Effector CD4-positive, alpha-beta T cell (primary cell): ENCODE measurements around the gene DMD.

Experiments
- DNase-seq: peaks from one replicate; pipeline ENCODE4 v3.0.0-alpha.2; 2020

Gene DMD

DNA sequence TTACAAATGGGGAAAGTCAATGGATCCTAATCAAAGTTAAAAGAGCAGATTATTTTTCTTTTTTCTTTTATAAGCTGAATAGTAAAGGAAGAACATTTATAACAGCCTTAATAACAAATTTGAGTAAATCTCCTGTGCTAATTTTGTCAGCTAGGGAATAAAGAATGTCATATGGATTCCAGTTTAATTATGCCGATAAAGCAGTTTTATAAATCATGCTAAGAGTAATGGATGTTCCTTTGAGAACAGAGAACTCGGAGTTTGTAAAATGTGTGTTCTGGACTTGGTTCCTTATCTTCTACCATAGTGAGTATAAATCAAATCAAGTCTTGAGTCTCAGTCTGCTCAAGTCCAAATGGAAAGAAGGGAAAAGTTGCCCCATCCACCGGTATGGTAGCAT, 1959.2 kb downstream of the DMD start:
- no peak for DNase-seq

- DNase-seq: no peak
These were observed 1960.0 kb downstream of the DMD start for GRCh38 chrX:31251336-31251735.

- no peak for DNase-seq
These were observed 1965.6 kb downstream of the DMD start for GRCh38 chrX:31245714-31246113.

DNA sequence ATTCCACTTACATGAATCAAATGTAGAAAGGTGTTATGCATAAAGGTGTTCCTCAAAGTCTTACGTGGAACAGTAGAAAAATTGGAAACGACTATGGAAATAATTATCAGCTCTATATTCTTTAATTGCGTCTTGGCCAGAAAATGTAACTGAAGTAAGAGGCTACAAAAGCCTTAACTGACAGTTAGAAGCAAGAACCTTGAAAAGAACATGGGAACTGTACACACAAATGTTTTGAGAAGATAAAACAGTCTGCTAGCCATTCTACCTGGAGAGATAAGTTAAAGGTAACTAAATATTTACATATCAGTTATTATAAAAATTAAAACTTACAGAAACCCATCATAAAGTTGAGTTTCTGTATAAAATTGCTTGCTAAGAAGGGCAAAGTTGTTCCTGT, 1967.5 kb downstream of the DMD start:
- no peak for DNase-seq

DNA sequence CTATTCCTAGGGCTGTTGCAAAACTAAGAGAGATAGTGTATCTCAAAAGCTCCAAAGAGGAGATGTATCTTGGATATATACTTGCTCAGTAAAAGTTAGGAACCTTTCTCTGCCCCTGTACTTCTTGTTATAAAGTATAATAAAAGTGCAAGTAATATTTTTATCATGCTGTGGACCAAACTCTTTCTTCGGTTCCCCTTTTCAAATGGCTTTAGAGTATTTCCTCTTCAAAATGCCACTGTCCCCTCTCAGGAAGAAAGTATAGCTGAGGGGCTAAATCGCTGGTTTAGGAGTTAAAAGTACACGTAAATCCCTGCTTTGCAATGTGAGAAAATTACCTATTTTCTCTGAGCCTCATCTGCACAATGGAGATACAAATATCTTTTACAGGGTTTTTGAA, 1970.4 kb downstream of the DMD start:
- DNase-seq: no peak

GRCh38 chrX:31237189-31237588, 1974.2 kb downstream of the DMD start:
- no peak for DNase-seq

DNA sequence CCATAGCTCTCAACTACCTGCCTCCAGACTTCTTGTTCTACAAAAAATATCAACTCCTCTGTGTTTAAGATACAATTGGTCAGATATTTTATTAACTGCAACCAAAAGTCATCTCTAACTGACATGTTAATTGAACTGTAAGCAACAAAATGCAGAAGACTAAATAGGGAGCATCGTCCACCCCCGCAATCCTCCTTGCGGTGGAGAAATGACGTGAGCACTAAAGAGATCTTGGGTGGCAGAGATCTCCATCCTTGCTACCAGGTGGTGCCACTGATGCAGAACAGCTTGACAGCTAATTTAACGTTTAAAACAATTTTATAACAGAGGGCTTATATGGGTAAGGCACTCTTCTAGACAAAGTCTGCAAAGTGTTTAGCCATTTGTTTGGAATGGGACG, 1975.1 kb downstream of the DMD start:
- no peak for DNase-seq

DNA sequence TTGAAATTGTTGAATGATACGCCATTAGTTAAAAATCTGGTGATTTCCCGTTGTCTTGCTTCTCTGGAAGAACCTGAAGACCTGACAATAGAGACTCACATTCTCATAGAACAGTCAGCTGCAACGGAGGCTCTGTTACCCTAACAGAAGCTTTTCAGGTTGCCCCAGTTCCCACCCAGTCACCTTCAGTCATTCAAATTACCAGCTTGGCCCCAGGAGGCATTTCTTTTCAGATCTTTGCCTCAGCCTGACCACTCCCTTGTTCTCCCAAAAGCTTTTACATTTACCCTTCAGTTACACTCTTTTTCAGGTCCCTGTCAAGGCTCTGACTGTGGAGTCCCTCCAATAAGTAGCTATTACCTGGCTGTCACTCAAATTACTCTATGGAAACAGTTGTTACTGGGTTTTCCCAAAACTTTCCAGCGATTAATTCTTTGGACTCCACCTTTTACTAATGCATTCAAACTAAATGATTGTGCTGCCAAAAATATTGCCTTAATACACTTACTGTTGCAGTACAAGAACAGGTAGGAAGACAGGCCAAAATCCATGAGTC, 1977.3 kb downstream of the DMD start:
- no peak for DNase-seq

DNA sequence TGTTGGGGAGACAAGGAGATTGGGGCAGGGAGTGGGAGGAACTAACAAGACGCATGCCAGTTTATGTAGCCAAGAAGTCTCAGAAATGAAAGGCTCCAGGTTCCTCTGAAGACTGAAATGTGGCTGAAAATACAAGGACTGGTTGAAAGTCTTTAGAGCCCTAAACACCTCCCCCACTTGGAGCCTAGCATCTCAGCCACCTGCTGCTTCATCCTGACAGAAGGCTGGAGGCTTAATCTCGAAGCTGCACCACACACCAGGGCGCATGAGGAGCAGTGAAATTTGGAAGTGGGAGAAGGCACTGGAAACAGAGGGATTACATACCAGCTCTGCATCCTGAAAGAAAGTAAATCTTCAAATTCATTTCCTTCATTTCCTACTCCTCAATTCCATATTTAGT, 1978.8 kb downstream of the DMD start:
- no peak for DNase-seq

DNA sequence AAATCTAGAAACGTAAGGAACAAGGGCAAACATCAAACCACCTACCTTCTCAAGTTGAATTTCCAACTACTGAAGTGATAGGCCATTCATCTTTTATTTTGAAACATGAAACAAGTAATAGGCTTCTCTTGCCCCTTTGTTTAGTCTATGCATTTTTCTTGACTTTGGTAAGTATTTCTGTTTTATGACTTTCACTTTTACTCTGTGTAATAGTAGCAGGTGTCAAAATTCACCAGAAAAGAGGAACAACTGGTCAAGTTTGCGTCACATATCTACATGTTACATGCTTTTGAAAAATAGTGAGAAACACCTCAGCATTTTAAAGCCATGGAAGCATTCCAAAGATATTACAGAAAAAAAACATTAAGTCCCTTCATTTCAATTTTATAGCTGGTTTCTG, 1982.4 kb downstream of the DMD start:
- DNase-seq: no peak

DNA sequence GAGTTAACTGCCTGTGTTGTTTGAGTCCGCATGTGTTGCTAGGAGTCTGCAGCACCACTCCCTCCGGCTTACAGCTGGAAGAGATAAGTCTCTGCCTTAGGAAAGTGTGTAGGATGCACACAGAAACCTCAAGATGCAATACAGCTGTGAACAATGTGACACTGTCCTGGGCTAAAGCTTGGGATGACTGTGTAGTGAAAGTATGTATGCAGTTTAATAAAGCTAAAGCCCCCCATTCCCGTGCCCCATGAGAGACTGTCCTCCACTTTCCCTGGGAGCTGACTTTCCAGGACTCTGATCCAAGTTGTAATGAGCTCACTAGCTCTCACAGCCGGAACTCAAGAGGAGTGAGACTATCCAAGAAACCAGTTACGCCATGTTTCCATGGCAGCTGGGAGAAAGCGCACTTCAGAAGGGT, 1982.9 kb downstream of the DMD start:
- DNase-seq: no peak

DNA sequence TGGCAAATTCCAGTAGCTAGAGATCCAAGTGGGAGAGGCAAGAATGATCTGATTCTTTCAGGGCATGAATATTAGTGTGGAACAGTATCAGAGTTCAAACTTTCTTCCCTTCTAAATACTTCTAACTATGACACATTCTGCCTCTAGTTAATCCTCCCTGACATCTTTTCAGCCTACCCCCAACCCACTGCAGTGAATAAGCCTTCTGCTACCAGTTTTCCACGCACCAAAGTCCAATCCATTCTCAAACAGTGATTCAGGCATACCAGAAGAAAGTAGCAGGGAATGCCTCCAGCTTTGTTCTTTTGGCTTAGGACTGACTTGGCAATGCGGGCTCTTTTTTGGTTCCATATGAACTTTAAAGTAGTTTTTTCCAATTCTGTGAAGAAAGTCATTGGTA, 1984.1 kb downstream of the DMD start:
- DNase-seq: no peak

- no peak for DNase-seq
These were observed 1985.5 kb downstream of the DMD start for GRCh38 chrX:31225819-31226218.

- no peak for DNase-seq
These were observed 1986.9 kb downstream of the DMD start for GRCh38 chrX:31224381-31225012.

DNA sequence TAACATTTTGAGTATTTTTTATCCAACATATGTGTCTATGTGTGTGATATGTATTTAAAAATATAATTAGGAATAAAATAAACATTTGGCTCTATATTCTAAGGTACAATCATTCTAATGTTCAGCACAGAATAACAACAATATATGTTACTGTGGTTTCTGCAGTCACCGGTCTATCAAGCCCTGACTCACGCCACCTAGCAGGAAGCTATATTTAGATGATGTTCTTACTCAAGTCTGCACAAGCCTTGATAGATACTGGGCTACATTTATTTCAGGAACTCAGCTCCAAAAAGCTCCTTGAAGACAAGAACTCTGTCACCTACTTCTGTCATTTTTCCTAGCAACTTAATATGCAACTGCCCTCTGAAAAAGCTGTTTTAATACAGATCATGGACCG, 1987.5 kb downstream of the DMD start:
- no peak for DNase-seq

DNA sequence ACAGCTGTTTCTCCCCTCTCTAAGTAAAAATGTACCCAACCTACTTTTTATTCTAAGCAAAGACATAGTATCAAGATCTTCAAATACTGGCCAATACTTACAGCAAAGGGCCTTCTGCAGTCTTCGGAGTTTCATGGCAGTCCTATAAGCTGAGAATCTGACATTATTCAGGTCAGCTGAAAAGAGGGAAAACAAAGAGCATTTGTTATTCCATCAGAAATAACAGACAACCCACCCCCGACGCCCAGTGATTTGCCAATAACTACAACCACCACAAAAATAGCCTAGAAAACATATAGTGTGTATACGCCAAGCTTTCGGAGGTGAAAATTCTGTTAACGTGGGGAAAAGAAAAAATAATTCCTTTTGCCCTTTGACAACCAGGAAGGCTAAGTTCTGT, 1988.4 kb downstream of the DMD start:
- DNase-seq: no peak

GRCh38 chrX:31219174-31219573, 1992.2 kb downstream of the DMD start:
- no peak for DNase-seq

GRCh38 chrX:31217084-31217483, 1994.3 kb downstream of the DMD start:
- no peak for DNase-seq

GRCh38 chrX:31215277-31215815, 1996.0 kb downstream of the DMD start:
- no peak for DNase-seq

GRCh38 chrX:31213941-31214340, 1997.4 kb downstream of the DMD start:
- DNase-seq: no peak

DNA sequence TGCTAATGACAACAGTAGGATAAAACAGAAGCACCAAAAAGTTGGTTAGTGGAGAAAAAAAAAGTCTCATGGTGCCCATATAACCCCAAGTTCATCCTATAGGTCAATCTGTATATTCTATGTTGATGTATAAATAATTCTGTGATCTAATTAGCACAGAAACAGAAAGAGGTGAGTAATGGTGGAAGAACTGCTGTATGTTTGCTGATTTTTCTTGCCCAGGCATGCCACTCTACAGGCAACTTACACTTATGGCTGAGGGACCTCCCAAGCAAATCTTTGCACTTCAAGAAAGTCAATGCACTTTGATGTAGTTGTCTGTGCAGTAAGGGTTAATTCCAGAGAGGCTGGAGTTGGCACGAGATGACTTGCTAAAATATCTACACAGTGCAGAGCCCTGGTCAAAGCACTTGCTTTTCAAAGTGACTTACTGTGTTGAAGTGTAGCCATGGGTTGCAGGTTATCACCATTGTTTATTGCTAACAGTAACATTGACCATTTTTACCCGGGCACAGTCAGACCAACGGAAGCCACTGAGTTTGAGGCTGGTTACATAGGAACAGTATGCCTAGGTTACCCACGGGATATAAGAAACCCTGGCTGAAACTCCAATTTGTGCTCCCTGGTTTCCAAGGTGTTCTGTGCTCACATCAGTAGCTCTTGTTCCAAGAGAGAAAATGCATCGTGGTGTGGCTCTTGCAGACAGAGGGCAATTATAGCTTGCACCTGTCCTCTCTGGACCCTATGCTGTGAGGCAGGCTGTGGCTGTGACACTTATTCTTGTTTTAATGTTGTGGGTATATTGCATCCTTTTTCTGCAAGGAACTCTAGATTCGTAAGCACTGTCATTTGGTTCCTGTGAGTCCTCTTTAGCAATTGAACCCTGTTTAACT, 1998.2 kb downstream of the DMD start:
- no peak for DNase-seq

DNA sequence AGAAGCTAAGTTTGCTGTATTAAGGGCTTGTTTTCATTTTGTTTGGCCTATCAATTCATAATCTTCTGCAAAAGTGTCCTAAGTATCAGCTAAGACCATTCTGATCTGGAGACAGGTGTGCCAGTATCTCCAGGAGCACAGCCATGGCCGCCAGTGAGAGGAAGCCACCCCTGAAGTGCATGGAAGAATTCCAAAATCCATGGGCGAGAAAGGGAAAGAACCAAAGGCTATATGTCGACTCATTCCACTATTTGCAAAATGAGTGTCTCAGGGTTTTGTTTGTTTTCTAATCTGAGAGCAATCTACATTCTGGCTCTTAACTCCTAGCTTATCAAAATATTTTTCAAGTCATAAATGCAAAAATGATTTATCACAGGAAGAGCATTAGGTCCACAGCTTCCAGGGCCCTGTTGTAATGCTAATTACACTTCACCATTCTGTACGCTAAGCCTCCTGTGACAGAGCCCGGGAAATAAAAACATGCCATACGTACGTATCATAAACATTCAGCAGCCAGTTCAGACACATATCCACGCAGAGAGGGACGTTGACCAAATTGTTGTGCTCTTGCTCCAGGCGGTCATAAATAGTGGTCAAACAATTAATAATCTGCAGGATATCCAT, 2002.2 kb downstream of the DMD start:
- DNase-seq: no peak

DNA sequence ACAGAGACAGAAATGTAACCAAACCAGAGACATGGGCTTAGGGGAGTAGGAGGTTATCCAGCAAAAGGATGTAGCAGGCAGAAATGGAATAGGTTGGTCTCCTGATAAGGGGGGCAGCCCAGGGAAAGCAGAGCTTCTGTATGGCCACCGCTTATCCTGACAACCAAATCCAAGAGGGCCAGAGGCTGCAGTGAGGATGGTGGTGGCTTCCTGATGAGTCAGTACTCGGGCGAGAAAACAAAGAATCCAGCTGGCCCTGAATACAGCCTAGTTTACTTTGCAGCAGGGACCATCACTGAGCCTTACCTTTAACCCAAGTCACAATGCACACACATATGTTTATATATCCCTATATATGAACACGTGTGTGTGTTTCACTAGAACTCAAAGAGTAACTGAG, 2009.8 kb downstream of the DMD start:
- no peak for DNase-seq
